ENCODE results near the gene OTUD3.
"Not testable (repeated sequence)": the region's sequence is repeated elsewhere in the genome, so short reads cannot be mapped to it uniquely, and the experiment has no call there.

The OTUD3 gene

DNA sequence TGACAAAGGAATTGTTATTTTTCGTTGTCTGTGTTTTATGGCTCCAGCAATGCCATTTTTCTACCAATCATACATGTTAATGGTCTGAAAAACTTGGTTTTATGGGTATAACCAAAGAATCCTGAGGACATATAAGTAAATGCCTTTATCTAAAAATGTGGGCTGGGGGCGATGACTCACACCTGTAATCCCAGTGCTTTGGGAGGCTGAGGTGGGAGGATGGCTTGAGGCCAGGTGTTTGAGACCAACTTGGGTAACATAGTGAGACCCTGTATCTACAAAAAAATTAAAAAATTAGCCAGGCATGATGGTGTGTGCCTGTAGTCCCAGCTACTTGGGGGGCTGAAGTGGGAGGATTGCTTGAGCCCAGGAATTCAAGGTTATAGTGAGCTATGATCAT lies 12.7 kb upstream of the OTUD3 start:
- DNase-seq = not testable (repeated sequence)

DNA sequence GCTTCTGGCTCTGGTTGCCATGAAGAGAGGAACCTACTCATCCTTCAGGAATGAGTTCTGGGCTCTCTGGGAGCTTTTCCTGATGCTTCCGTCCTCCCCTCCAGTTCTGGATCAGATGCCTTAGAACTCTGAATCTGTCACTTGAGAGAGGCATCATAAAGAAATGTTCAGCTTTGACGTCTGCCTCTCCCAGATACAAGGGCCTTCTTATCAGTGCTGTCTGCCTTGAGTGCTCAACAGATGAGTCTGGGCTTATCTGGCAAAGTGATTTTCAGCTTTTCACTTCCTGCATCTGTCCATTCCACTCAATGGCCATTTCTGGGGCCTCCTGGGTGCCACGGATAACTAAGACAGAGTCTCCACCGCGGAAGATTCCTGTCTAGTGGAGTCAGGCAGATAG lies 12.3 kb upstream of the OTUD3 start:
- no peak for DNase-seq

DNA sequence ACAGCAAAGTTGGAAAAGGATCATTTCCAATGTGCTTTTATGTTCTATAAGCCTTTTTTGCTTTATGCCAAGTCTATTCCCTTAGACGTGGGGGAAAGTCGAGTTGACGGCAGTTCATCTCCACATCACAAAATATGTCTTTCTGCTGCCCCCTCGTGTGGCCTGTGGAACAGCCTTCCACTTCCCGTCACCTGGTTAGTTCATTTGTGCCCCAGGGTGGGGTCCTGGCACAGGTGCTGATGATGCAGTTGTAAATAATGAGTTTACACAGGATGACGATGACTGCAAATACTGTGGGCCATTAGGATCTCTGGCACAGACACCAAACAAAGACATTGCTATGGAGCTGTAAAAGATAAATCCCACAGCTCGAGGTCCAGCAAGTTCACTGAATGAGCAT lies 10.0 kb upstream of the OTUD3 start:
- DNase-seq = no peak

DNA sequence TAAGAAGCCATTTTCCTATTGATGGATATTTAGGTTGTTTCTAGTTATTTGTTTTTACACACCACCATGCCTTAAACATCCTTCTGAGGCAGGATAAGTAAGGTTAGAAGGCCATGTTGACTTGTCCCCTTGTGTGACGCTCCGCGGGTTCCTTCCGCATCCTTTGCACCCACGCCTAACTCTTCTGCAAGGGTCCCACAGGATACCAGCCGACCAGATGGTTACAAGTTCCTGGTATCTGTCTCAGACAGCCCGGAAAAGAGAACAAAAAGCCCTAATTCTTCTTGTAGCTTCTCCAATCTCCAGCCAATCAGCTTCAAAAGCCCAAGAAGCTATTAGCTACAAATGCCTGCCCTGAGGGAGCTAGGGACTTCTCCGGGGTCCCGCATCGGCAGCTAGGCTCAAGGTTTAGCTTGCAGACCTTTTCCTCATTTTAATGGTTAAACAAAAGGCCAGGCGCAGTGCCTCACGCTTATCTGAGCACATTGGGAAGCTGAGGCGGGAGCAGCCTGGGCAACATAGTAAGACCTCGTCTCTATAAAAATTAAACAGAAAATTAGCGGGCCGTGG lies 4.9 kb upstream of the OTUD3 start:
- DNase-seq = no peak

DNA sequence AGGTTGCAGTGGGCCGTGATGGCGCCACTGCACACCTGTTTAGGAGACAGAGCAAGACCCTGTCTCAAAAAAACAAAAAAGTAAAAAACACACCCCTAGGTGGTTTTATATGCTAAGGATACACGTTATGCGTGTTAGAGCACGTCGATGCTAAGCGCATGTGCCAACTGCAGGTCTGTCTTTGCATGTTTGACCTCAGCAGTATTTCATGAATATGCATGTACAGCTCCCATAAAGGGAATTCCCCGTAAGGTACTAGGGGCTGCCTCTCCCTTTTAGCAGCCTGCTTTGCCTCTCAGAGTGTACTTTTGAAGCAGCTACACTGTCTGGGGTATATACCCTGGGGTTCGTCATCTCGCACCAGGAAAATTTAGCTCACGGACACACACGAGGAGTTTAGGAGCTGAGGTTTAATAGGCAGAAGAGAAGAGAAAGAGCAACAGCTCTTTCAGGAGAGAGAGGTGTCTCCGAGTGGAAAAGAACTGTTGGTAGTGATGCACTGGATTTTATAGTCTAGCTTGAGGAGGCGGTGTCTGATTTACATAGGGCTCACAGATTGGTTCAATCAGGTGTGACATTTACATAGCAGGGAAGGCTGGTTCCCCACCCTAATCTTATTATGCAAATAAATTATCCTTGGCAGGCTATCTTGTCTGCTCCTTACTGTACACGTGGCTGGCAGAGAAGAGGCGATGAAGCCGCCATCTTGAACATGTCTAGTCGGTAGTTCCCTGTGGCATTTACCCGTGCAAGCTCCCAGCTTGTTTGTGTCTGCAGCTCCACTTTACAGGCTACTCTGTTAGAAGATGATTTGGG lies 4.2 kb upstream of the OTUD3 start:
- no peak for DNase-seq

DNA sequence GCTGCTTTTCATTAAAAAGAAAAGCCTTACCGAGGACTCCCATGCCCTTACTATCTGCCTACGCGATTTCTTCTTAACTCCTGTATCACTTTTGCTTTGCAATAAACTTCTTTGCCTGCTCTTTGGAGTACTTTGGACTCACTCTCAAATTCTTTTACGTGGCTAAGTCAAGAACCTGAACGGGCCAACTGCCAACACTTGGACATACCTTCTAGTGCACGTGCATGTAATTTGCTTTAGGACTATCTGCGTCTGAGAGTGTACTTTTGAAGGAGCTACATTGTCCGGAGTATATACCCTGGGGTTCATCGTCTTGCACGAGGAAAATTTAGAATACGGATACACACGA lies 3.6 kb upstream of the OTUD3 start:
- DNase-seq = no peak

DNA sequence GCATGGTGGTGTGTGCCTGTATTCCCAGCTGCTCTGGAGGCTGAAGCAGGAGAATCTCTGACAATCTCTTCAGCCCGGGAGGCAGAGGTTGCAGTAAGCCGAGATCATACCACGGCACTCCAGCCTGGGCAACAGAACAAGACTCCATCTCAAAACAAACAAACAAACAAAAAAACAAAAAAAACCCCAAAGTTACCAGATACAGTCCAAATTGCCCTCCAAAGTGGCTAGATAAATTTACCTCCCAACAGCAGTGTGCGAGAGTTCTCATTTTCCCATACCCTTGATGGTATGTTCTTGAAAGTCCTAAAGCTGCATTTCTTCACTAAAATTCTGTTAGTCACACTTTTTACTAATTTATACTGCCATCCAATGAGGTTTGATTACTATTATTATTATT lies 3.0 kb upstream of the OTUD3 start:
- DNase-seq = no peak

DNA sequence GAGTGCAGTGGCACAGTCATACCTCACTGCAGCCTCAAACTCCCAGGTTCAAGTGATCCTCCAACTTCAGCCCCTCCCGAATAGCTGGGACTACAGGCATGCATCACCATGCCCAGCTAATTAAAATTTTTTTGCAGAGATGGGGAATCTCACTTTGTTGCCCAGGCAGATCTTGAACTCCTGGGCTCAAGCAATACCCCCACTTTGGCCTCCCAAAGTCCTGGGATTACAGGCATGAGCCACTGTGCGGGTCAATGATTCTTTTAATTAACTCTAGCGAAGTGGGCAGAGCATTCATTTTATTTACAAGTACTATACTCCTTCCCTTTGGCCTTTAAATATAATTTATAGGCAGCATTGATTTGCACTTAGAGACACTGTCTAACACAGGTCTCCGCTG lies 2.5 kb upstream of the OTUD3 start:
- no peak for DNase-seq

DNA sequence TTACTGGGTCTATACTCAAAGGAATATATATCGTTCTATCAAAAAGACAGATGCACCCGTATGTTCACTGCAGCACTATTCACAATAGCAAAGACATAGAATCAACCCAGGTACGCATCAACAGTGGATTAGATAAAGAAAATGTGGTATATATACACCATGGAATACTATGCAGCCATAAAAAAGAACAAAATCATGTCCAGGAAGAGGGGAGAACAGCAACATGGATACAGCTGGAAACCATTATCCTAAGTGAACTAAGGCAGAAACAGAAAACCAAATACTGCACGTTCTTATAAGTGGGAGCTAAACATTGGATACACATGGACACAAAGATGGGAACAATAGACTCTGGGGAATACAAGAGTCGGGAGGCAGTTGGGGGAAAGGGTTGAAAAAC lies 1.4 kb upstream of the OTUD3 start:
- not testable (repeated sequence) for DNase-seq

DNA sequence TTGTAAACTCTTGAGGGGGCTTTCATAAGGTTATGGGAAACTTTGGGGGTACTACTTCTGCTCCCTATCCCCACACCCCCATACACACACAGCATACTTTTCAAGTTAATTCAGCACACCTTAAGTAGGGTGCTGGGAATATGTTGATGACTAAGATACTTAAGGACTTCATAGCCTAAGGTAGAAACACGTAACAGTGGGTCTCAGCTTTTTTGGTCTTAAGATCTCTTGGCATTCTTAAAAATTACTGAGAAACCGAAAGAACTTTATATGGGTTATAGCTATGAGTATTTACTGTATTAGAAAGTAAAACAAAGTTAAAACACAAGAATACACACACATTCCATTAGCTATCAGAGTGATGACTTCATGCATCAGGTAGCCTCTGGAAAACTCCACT lies 2.1 kb downstream of the OTUD3 start:
- DNase-seq = no peak

DNA sequence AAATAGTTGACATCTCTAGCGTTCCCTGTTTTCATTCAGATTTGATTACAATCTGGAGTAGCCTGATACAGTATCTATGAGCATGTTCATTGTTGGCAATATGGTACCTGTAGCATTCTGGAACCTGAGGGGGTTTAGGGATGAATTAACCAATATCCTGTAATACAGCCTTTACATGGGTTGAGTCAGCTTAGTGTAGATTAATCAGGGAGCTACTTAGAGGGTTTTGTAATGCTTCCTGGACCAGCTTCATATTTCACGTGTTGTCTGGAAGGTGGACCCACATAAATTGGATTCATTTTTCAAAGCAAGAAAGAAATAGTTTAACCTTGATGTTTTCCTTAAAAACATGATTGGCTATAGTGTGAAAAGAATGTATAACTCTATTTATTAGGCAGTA lies 3.6 kb downstream of the OTUD3 start:
- no peak for DNase-seq

DNA sequence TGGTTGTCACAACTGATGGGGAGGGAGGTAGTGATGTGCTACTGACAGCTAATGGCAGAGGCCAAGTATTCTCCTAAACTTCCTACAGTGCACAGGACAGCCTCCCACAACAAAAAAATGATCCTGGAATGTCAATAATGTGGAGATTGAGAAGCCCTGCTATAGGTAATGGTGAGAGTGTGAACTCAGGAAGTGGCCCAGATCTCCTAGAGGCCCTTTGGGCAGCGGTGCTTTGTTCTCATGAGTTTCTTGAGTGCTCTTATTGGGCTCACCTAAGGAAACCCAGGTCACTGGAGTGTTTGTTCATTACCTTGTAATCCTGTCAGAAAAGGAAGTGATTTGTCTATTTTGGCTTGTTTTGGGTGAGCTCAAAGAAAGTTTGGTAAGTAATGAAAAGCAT lies 5.9 kb downstream of the OTUD3 start:
- no peak for DNase-seq

DNA sequence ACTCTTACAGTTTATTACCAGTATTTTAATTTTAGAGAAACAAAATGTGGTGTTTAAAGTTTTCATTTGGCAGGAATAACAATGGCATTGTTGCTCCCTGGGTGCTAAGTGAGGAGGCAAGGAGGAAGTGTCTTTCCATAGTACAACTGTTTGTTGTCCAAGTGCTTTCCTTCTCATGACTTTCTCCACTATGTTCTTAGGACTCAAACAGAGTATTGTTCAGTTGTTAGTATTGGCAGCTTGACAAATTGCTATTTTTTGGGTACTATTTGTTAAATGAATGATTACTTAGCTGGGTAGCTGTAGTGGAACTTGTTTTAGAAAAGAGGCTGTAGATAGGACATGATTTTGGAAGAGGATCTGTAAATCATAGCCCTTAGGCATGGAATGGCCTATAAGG lies 7.5 kb downstream of the OTUD3 start:
- DNase-seq = no peak

DNA sequence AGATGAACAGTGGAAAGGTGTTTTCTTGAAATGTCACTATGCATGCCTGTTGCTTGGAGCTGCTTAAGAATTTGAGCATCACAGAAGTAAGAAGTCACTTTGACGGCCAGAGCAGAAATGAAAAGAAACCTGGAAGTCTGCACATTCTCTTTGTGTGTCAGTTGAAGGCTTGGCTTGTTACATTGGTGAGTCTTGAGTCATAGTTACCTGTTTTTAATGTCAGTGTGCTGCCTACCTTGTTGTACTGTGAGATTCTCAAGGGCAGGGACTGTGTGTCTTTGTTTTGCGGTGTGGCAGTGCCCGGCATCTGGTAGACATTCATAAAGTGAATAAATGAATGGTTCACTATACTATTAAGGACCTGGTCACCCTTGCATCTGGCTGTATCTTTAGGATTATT lies 9.9 kb downstream of the OTUD3 start:
- no peak for DNase-seq

DNA sequence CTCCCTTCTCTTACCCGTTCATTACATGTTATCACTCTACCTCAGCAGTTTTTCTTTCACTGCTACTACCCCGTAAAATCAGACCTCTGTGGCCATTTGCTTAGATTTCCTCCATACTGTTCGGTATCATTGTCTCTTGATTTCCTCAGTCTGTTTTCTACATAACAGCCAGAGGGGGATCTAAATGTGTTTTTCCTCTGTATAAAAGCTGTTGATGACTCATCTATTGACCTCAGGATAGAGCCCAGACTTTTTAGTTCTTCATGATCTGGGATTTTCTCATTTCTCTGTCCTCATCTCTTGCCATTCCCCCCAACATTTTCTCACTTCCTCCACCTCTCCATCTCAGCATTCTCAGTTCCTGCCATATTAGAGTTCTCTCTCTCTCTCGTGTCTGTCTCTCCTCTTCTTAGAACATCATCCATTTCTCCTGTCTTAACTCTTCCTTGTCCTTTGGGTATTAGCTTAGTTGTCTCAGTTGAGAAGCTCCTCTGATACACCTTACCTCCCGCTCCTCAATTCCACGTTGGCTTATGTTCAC lies 10.5 kb downstream of the OTUD3 start:
- no peak for DNase-seq

DNA sequence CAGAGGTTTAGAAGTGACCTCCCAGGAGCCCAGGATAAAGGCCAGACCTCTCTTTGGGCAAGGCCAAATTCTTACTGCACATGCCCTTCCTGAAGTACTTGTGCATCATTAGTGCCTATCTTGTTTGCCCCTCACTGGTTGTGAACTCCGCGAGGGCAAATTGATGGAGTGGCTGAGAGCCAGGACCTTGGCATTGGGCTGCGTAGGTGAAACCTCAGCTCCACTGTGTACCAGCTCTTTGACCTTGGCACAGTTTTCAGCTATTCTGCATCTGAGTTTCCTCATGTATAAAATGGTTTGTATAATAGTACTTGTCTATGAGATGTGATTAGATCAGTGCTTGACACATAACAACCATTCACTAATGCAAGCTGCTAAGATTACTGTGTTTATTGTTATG lies 11.5 kb downstream of the OTUD3 start:
- no peak for DNase-seq

DNA sequence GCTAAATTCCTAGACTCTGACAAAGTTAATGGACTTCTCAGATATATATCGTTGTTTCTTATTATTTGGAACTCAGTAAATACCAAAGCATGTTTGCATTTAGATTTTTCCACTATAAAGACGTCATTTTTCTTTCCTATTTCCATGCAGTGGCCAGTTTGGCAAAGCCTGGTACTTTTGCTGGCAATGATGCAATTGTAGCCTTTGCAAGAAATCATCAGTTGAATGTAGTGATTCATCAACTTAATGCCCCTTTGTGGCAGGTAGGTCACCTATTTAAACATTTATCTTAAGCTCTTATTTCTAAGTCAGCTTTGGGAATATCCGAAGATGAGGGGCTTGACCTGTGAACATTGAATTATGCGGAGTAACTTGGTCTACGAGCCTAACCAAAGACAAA lies 12.0 kb downstream of the OTUD3 start:
- DNase-seq = no peak

DNA sequence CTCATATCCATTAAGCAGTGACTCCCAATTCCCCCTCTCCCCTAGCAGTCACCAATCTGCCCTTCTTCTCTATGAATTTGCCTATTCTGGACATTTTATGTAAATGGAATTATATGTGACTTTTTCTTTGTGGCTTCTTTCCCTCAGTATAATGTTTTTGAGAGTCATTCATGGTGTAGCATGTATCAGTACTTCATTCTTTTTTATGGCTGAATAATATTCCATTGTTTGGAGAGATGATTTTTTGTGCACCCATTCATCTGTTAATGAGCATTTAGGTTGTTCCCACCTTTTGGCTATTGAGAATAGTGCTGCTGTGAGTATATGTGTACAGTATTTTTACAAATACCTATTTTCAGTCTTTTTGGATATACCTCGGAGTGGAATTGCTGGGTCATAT lies 19.5 kb downstream of the OTUD3 start:
- no peak for DNase-seq

DNA sequence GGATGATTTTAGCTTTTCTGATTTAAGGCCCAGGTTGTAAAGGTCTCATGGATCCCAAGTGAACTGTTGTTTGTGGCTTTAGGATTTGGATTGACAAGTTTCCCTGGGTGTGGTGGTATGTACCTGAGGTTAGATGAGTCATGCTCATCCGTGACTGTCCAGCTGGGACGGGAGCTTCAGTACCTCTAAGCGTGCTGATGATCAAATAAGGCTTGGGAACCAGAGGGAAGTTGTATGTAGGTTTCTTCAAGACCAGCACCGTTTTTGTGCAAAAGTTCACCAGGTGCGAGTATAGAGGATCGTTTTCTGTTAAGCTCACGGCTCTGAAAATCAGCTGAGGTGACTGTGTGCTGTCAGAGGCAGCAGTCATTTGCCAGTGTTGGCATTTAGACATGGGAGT lies 21.4 kb downstream of the OTUD3 start:
- DNase-seq = no peak

DNA sequence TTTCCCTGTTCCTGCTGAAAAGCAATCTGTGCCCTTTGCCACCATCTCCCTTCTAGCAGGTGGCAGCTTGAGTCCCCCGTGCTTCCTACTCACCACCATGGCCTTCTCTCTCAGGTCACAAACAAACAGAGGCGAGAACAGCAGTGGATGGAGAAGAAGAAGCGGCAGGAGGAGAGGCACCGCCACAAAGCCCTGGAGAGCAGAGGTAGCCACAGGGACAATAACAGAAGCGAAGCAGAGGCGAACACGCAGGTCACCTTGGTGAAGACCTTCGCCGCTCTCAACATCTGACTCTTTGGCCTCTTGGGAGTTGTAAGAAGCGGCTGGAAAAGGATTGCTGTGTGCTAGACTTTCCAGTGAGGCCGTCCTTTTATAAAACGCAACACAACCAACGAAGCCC lies 25.3 kb downstream of the OTUD3 start:
- DNase-seq = no peak

DNA sequence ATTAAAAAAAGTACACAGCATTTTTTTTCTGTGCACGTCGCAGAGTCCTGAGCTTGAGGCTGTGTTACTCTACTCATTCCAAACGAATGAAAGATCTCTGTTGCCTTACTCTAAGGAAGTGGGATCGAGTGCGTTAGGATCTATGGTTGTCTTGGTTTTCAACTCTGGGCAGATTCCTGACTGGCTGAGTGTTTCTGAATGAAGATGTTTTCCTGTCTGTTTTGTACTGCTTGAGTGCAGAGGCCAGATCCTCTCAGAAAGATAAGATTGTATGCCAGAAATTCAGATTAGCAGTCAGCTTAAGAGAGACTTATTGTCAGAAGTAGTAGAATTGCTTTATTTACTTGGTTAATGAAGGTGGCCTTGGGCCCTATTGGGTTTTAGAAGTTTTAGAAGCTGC lies 27.2 kb downstream of the OTUD3 start:
- no peak for DNase-seq

DNA sequence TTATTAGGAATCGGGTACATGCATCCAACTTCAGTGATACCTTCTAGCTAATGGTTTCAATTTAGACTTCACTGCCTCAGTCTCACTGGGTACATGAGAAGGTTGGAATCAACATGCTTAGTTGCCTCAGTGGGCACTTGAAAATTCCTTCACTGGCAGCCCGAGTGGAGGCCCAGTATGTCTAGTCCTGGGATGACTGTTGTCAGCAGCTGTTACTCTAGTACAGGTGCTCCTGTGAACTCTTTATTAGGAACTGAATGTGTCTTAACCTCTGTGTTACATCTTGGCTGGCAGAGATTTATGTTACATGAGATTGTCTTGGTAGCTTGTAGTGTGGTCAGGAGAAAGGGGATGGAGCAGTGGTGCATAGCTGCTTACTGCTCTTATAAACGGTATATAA lies 27.8 kb downstream of the OTUD3 start:
- DNase-seq = no peak

DNA sequence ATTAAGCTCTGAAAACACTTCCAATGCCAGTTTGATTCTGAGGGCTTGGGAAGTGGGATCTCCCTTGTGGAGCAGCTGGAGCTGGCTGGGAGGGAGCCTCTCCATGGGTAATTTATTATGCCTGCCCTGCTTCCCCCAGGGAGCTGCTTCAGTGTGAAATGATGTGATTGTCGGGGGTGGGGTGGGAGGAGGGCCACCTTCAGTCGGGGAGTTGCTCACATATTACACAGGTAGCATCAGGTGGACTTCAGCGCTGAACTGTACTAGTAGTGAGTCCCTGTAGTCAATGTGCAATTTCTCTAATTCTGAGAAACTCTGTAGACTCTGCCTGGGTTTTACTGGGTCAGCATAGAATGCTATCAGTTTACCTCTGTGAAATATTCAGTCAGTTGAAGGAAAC lies 28.5 kb downstream of the OTUD3 start:
- no peak for DNase-seq

DNA sequence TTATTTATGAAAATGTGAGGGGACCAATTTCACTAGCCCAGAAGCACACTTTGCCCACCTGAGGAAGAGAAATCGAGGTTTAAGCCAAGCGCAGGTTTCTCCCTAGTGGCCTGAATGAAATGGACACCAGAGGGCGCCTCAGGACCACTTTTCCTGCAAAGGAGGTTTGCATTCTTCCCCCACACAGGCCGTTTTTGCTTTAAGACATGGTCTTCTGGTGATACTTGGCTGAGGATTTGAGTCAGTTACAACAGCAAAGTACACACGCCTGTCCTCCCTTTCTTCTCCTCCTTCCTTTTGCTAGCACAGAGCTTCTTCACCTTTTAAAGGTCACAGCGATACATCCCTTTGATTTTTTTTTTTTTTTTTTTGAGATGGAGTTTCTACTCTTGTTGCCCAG lies 35.9 kb downstream of the OTUD3 start:
- peak; percentile 74 to 80 for DNase-seq

DNA sequence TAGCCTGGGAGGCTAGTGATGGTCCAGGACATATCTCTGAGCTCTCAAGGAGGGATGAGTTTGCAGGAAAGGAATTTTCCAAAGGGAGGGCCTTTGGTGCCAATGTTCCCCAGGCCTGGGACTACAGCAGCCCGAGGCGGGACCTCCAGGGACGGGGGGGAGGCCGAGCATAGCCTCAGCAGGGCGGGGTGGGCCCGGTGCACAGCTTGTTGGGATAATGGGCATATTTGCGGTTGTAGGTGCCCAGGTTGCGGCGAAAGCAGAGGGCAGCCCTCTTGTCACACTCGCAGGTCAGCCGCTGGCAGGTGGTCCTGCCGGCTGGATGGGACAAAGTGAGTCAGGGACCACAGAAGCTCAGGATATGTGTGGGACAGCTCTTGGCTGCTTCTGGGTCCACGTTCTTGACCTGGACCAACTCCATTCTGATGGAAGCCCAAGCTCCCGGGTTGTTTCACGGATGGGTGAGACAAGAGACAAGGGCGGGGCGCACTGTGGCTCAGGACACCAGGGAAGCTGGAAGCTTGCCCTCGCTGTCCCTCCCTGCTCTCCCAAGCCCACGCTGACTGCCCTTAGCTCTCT lies 38.0 kb downstream of the OTUD3 start:
- no peak for DNase-seq

Measured in CD4-positive, alpha-beta T cell treated with Interferon alpha-2 for 1 hour (primary cell).